Stimulated activated memory B cell treated with anti-CD40 and anti-IgM and Interleukin-4, amounts not matched to agents 10 μg/mL and 1 μg/mL and 100 μg/mL, for 72 hours (primary cell): Measurements from ENCODE around the gene YBX2.
"Not testable (repeated sequence)": the region's sequence is repeated elsewhere in the genome, so short reads cannot be mapped to it uniquely, and the experiment has no call there.

Source experiments
- ATAC-seq: fragments of 150-1000 bp; cut with Tn5 transposase; 2 replicates; pipeline ENCODE4 v1.10.0; 2021
- H3K27ac Mint-ChIP-seq: one replicate; pipeline ENCODE4 v1.8.0; 2022; ENCODE audit warnings: mild to moderate bottlenecking, mixed read lengths
- H3K27me3 Mint-ChIP-seq: one replicate; pipeline ENCODE4 v1.8.0; 2022; ENCODE audit warnings: mixed read lengths
- H3K36me3 Mint-ChIP-seq: one replicate; pipeline ENCODE4 v1.8.0; 2022; ENCODE audit warnings: mixed read lengths
- H3K4me1 Mint-ChIP-seq: one replicate; pipeline ENCODE4 v1.8.0; 2022; ENCODE audit warnings: mixed read lengths
- H3K4me3 Mint-ChIP-seq: one replicate; pipeline ENCODE4 v1.8.0; 2022; ENCODE audit warnings: mild to moderate bottlenecking, moderate library complexity, mixed read lengths
- H3K9me3 Mint-ChIP-seq: one replicate; pipeline ENCODE4 v1.8.0; 2022; ENCODE audit warnings: mixed read lengths

The YBX2 gene

GRCh38 chr17:7294614-7295153 lies at the start of gene YBX2:
Gene YBX2, minus strand, starts transcription at chr17:7294639. Its CDS starts 139 bp downstream, at chr17:7294500.
- Mint-ChIP-seq H3K36me3 (no peaks in the 10 kb centered on the region), H3K4me3 (peak within 1 kb of the TSS; percentile 82), H3K27me3 (peaks cover 63% of the 10 kb centered on the region), H3K9me3 (no peaks in the 10 kb centered on the region), H3K4me1 (peaks cover 23% of the 10 kb centered on the region), H3K27ac (peak within 1 kb of the TSS; percentile 44)
- ATAC-seq: peak; percentile 79

- H3K36me3 Mint-ChIP-seq: peaks cover 71% of the 10 kb centered on the region
- no peak for ATAC-seq
- H3K4me3 Mint-ChIP-seq: no peak overlapping the region
- peak overlapping the region; percentile 46 for H3K27ac Mint-ChIP-seq
- H3K27me3 Mint-ChIP-seq: no peaks in the 10 kb centered on the region
- peaks cover 21% of the 10 kb centered on the region for H3K4me1 Mint-ChIP-seq
- H3K9me3 Mint-ChIP-seq: no peaks in the 10 kb centered on the region
Measured at GRCh38 chr17:7343250-7343649, 48.8 kb upstream of the YBX2 start.

- Mint-ChIP-seq H3K4me3 (no peak overlapping the region), H3K9me3 (no peaks in the 10 kb centered on the region), H3K36me3 (peaks cover 63% of the 10 kb centered on the region), H3K27ac (peak overlapping the region; percentile 4), H3K4me1 (peaks cover 35% of the 10 kb centered on the region), H3K27me3 (no peaks in the 10 kb centered on the region)
- ATAC-seq: no peak
Measured at GRCh38 chr17:7341842-7342241, 47.4 kb upstream of the YBX2 start.

GRCh38 chr17:7340179-7340578 lies 45.7 kb upstream of the YBX2 start:
- Mint-ChIP-seq H3K4me3 (no peak overlapping the region), H3K27me3 (no peaks in the 10 kb centered on the region), H3K9me3 (no peaks in the 10 kb centered on the region), H3K4me1 (peaks cover 42% of the 10 kb centered on the region), H3K27ac (peak overlapping the region; percentile 42), H3K36me3 (peaks cover 51% of the 10 kb centered on the region)
- no peak for ATAC-seq

GRCh38 chr17:7337600-7337999 lies 43.2 kb upstream of the YBX2 start:
- peak overlapping the region; percentile 92 for H3K4me3 Mint-ChIP-seq
- not testable (repeated sequence) for H3K9me3 Mint-ChIP-seq, H3K27me3 Mint-ChIP-seq, ATAC-seq
- peak overlapping the region; percentile 85 for H3K27ac Mint-ChIP-seq
- H3K36me3 Mint-ChIP-seq: peaks cover 32% of the 10 kb centered on the region
- peaks cover 58% of the 10 kb centered on the region for H3K4me1 Mint-ChIP-seq

- no peaks in the 10 kb centered on the region for H3K27me3 Mint-ChIP-seq
- peak within 1 kb of the TSS; percentile 92 for H3K4me3 Mint-ChIP-seq
- no peaks in the 10 kb centered on the region for H3K9me3 Mint-ChIP-seq
- H3K27ac Mint-ChIP-seq: peak within 1 kb of the TSS; percentile 85
- H3K36me3 Mint-ChIP-seq: peaks cover 22% of the 10 kb centered on the region
- peak; percentile 97 for ATAC-seq
- peaks cover 68% of the 10 kb centered on the region for H3K4me1 Mint-ChIP-seq
Measured at GRCh38 chr17:7336240-7337175, 42.1 kb upstream of the YBX2 start, which contains the start of gene ACAP1. Gene ACAP1, plus strand, starts transcription at chr17:7336529. Its CDS starts 206 bp downstream, at chr17:7336735.

GRCh38 chr17:7335765-7336164 lies 41.3 kb upstream of the YBX2 start:
- peaks cover 73% of the 10 kb centered on the region for H3K4me1 Mint-ChIP-seq
- H3K36me3 Mint-ChIP-seq: peaks cover 19% of the 10 kb centered on the region
- H3K27me3 Mint-ChIP-seq, ATAC-seq, H3K9me3 Mint-ChIP-seq: not testable (repeated sequence)
- peak overlapping the region; percentile 92 for H3K4me3 Mint-ChIP-seq
- peak overlapping the region; percentile 85 for H3K27ac Mint-ChIP-seq

GRCh38 chr17:7334938-7335538 lies 40.6 kb upstream of the YBX2 start:
- peaks cover 78% of the 10 kb centered on the region for H3K4me1 Mint-ChIP-seq
- no peak for ATAC-seq
- H3K27ac Mint-ChIP-seq: peak overlapping the region; percentile 85
- no peaks in the 10 kb centered on the region for H3K27me3 Mint-ChIP-seq
- no peaks in the 10 kb centered on the region for H3K9me3 Mint-ChIP-seq
- peaks cover 14% of the 10 kb centered on the region for H3K36me3 Mint-ChIP-seq
- H3K4me3 Mint-ChIP-seq: peak overlapping the region; percentile 92

DNA sequence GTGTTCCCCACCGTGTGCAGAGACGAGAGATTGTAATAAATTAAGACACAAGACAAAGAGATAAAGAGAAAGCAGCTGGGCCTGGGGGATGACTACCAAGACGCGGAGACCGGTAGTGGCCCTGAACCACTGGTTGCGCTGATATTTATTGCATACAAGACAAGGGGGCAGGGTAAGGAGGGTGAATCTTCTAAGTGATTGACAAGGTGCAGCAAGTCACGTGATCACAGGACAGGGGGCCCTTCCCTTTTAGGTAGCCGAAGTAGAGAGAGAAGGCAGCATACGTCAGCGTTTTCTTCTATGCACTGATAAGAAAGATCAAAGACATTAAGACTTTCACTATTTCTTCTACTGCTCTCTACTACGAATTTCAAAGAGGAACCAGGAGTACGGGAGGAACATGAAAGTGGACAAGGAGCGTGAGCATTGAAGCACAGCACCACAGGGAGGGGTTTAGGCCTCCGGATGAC lies 38.2 kb upstream of the YBX2 start:
- ATAC-seq, H3K27me3 Mint-ChIP-seq, H3K9me3 Mint-ChIP-seq: not testable (repeated sequence)
- peak overlapping the region; percentile 99 for H3K27ac Mint-ChIP-seq
- H3K4me1 Mint-ChIP-seq: peaks cover 83% of the 10 kb centered on the region
- H3K4me3 Mint-ChIP-seq: peak overlapping the region; percentile 74
- peaks cover 13% of the 10 kb centered on the region for H3K36me3 Mint-ChIP-seq

DNA sequence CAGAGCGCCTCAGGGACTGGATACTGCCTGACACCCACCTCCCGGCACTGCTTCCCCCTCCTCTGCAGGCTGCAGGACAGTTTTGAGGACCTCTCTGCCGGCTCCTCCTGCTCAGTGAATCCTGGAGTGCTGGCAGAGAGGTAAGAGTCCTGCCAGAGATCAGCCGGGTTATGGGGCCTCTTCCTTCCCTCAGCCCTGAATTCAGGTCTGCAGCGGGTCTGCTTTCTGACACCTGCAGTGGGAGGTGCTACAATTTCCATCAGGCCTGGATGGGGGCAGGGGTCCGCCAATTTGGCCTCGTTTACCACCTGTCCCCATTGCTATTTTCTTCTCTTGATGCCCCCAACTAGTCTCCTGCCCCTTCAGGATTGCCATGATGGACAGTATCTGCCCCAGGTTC lies 37.7 kb upstream of the YBX2 start:
- H3K9me3 Mint-ChIP-seq: no peaks in the 10 kb centered on the region
- ATAC-seq: no peak
- H3K36me3 Mint-ChIP-seq: peaks cover 9% of the 10 kb centered on the region
- peak overlapping the region; percentile 74 for H3K4me3 Mint-ChIP-seq
- H3K27me3 Mint-ChIP-seq: no peaks in the 10 kb centered on the region
- peaks cover 83% of the 10 kb centered on the region for H3K4me1 Mint-ChIP-seq
- H3K27ac Mint-ChIP-seq: peak overlapping the region; percentile 99

GRCh38 chr17:7330638-7331015 lies 36.2 kb upstream of the YBX2 start:
- no peak for ATAC-seq
- Mint-ChIP-seq H3K36me3 (peaks cover 6% of the 10 kb centered on the region), H3K9me3 (no peaks in the 10 kb centered on the region), H3K27ac (peak overlapping the region; percentile 99), H3K27me3 (no peaks in the 10 kb centered on the region), H3K4me3 (peak overlapping the region; percentile 99), H3K4me1 (peaks cover 77% of the 10 kb centered on the region)

GRCh38 chr17:7329997-7330637 lies 35.7 kb upstream of the YBX2 start:
- H3K4me1 Mint-ChIP-seq: peaks cover 72% of the 10 kb centered on the region
- H3K27me3 Mint-ChIP-seq: no peaks in the 10 kb centered on the region
- H3K36me3 Mint-ChIP-seq: peaks cover 8% of the 10 kb centered on the region
- ATAC-seq: peak; percentile 77
- H3K4me3 Mint-ChIP-seq: peak overlapping the region; percentile 99
- H3K9me3 Mint-ChIP-seq: no peaks in the 10 kb centered on the region
- H3K27ac Mint-ChIP-seq: peak overlapping the region; percentile 99

- Mint-ChIP-seq H3K9me3 (no peaks in the 10 kb centered on the region), H3K4me1 (peaks cover 67% of the 10 kb centered on the region), H3K36me3 (peaks cover 14% of the 10 kb centered on the region), H3K4me3 (peak overlapping the region; percentile 99), H3K27me3 (no peaks in the 10 kb centered on the region), H3K27ac (peak overlapping the region; percentile 99)
- ATAC-seq: peak; percentile 81
Measured at GRCh38 chr17:7329374-7329996, 35.0 kb upstream of the YBX2 start.

DNA sequence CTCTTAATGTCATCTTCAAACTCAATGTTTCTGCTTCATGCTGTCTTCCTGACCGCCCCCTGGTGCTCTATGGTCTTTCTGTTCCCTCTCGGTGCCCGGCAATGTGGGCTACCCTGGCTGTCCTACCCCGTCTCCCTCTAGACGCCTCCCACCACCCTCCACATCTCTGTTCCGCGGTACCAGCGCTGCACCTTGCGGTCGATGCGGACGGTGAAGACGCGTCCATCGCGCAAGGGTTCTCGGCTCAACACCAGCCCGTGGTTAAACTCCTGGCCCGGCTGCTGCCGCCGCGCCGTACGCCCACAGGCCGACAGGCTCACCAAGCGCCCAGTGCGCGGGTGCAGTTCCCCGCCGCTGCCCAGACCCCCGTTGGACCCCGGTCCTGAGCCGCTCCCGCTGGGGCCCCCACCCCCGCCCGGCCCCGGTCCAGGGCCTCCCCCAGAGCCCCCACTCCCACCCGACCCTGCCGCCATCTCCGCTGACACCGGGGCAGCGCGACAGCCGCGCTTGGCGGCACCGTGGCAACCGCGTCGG lies 34.5 kb upstream of the YBX2 start, which contains the start of gene NEURL4:
Gene NEURL4, minus strand, starts transcription at position 496 of the 534 bp plus-strand sequence. Its CDS starts 23 bp downstream, at position 473.
- ATAC-seq: peak; percentile 2
- Mint-ChIP-seq H3K4me3 (peak within 1 kb of the TSS; percentile 99), H3K27ac (peak within 1 kb of the TSS; percentile 99), H3K9me3 (no peaks in the 10 kb centered on the region), H3K27me3 (no peaks in the 10 kb centered on the region), H3K4me1 (peaks cover 67% of the 10 kb centered on the region), H3K36me3 (peaks cover 20% of the 10 kb centered on the region)
